ENCODE data around the gene ALLC.
"Not testable (repeated sequence)": the region's sequence is repeated elsewhere in the genome, so short reads cannot be mapped to it uniquely, and the experiment has no call there.

The ALLC gene

DNA sequence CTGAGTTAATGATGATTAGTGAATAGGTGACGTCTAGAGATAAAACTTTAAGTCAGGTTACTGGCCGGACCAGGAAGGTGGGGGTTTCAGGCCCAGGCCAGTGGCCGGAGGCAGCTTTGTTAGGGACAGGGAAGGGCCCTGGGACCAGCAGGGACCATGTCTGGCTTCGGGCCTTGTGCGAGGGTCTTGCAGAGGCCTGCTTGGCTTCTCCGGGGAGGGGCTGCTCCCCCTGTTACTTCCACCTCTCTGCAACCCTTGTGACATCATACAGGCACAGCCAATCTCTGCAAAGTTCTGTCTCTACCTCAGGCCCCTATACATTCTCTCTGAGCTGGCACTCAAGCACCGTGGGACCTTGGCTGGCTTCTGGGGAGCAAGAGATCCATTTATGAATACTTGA lies at the start of gene ALLC:
Gene ALLC (plus strand): TSS at position 320 of the 400 bp plus-strand sequence. CDS start 12,958 bp downstream, outside the sequence.
- DNase-seq: no peak

DNA sequence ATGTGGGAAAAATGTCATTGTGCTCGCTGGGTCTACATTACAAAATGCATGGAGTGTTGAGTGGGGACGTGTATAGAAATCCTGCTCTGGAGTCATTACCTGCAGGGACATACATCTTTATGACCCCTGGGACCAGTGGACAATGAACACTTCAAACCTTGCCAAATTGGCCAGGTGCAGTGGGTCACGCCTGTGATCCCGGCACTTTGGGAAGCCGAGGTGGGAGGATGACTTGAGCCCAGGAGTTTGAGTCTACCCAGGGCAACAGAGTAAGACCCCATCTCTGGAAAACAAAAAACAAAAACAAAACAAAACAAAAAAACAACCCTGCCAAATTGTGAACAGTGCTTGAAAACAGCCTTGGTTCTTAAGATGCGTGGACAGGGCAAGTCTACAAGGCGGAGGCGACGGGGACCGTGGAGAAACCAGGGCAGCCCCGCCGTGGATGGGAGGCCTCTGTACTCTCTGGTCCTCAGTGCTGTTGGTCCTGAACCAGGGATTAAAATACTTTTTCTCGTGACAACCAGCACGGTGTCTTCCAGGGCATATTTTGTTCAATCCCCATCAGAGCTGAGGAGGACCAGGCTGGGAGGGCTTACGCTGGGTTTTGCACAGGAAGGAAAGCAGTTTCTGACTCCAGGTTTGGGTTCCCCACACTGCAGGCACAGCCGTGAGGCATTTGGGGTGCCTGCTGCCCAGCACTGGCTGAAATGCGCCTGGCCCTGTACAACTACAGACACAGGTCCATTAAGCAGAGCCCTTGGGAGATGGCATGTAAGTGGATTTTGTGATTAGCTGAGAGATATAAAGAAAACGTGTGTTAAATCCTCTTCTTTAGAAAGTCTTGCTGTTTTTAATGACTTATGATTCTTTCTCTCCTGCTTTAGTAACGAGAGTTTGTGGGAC lies 49.4 kb upstream of the ALLC start:
- DNase-seq: no peak

DNA sequence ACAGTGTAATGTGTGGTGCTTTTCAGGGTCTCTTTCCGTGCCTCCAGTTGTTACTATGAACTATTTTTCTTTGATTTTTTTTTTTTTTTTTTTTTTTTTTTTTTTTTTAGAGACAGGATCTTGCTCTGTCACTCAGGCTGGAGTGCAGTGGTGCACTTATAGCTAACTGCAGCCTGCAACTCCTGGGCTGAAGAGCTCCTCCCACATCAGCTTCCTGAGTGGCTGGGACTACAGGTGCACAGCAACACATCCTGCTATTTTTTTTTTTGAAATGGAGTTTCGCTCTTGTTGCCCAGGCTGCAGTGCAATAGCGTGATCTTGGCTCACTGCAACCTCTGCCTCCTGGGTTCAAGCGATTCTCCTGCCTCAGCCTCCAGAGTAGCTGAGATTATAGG lies 48.7 kb upstream of the ALLC start:
- not testable (repeated sequence) for DNase-seq

DNA sequence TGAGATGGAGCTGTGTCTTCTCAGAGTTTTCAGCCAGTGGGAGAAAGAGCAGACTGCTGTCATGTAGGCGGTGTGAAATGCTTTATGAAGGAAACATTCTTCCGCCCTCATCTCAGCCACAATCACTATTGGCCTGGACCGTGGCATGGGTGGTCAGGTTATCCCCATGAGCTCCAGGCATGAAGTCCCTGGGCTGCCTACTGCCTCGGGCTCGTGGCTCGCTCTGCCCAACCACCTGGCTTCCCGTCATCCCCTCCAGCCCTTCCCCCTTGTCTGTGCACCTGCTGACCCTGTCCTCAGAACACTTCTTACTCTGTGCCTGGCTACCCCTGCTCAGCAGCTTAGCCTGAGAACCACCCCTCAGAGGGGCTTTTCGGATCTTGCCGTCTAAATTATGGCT lies 47.6 kb upstream of the ALLC start:
- no peak for DNase-seq

DNA sequence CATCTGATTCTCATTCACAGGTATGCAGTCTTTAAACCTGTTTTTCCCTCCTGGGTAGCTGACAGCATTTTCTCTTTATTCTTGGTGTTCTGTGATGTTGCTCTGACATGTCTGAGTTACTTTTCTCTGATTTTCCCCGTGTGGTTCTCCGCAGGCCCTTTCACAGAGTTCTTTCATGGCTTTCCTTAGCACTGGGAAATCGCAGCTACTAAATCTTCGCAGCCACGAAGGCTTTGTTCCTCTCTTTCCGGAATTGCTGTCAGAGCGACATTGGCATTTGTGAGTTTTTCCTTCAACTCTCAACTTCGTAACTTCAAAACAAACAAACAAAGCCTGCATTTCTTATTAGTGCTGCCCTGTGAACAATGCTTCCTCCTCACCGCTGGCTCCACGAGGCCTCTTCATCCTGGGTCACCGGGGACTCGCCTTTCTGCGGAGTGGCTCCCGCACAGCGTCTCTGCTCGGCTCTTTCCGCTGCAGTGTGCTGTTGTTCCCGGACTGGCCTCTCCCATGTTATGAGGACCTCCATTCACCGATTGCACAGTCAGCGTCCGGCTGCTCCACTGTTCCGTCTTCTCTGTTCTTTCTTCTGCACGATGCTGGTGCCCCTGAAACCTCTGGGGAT lies 47.0 kb upstream of the ALLC start:
- DNase-seq: no peak

DNA sequence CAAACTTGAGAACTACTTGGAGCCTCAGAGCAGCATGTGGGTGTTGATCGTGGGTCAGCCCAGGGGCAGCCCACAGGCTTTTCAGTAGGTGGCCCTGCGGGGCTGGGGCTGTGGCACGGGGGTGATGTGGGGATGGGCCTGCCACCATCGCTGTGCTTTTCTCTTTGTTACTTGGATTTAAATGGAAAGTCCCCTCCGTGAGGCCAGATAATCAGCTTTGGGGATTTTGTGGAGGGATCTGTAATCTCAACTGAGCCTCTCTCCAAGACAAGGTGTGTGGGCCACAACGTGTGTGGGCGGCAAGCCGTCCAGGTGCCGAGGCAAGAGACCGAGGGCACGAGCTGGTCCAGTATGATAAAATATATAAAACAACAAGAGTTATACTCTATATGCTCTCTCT lies 46.4 kb upstream of the ALLC start:
- no peak for DNase-seq

DNA sequence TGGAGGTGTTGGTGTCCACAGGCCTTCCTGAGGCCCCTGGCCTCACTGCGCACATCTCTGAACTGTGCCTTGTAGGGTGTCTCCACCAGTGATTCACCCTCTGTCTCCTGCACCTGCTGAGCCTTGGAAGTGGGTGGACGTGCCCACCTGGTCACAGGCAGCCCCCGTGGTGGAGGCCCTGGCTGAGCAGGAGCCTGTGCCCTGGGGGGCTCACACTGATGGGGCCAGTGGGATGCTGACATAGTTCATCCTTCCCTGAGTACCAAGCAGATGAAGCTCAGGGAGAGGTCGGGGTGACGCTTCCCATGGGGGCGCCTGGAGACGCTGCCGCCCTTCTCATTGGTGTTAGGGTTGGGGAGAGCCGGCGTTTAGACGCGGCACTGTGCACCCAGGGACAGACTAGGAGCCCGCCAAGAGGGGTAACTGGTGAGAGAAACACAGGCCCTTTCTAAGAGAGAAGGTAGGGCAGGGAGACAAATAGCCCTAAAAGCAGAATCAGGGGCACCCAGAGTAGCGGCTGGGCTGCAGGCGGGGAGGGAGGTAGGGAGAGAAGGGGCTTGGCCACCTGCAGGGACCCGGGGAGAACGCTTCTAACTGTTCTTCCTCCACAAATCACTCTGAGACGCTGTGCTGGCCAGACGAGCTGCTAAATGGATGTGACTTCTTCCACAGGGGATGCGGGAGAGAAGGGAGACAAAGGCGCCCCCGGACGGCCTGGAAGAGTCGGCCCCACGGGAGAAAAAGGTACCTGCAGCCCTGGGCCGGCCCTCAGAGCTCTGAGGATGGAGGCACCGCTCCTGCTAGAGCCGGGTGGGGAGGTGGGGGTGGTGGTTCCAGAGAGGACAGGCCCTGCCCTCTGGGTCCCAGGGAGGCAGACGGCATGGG lies 45.1 kb upstream of the ALLC start:
- DNase-seq: no peak

DNA sequence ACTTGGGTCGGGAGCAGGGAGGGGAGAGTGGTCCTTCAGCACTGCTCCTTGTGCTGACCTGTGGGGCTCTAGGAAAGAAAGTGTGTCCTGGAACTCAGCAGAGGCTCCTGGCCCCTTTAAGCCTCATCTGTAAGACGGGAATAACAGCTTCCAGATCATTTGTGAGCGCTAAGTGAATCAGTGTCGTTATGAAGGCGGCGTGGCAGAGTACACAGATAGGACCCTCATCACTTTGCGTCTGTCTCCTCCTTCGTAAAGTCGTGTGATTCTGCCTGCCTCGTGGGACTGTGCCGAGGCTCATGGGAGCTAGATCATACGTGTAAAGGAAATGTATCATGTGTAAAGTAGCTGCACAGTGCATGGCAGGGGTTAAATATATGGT lies 44.5 kb upstream of the ALLC start:
- DNase-seq: no peak

DNA sequence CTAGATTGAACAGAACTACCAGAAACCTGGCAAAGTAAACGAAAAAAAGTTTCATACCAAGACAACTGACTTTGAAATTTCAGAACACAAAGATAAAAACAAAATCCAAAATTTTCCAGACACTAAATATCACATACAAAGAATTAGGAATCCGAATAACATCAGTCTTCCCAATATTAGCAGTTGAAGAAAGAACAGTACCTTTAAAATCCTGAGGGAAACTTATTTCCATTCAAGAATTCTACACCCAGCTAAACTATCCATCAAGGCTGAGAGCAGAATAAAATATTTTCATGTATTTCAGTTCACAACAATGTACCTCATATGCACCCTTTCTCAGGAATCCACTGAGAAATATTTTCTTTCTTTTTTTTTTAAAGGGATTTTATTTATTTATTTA lies 43.3 kb upstream of the ALLC start:
- DNase-seq: not testable (repeated sequence)

DNA sequence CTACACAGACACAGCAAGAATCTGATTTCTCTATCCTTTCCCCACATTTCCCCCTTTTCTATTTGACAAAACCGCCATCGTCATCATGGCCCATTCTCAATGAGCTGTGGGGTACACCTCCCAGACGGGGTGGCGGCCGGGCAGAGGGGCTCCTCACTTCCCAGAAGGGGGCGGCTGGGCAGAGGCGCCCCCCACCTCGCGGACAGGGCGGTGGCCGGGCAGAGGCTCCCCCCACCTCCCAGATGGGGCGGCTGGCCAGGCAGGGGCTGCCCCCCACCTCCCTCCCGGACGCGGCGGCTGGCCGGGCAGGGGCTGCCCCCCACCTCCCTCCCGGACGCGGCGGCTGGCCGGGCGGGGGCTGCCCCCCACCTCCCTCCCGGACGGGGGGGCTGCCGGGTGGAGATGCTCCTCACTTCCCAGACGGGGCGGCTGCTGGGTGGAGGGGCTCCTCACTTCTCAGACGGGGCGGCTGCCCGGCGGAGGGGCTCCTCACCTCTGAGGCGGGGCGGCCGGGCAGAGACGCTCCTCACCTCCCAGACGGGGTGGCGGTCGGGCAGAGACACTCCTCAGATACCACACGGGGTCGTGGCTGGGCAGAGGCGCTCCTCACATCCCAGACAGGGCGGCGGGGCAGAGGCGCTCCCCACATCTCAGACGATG lies 42.3 kb upstream of the ALLC start:
- DNase-seq: not testable (repeated sequence)

DNA sequence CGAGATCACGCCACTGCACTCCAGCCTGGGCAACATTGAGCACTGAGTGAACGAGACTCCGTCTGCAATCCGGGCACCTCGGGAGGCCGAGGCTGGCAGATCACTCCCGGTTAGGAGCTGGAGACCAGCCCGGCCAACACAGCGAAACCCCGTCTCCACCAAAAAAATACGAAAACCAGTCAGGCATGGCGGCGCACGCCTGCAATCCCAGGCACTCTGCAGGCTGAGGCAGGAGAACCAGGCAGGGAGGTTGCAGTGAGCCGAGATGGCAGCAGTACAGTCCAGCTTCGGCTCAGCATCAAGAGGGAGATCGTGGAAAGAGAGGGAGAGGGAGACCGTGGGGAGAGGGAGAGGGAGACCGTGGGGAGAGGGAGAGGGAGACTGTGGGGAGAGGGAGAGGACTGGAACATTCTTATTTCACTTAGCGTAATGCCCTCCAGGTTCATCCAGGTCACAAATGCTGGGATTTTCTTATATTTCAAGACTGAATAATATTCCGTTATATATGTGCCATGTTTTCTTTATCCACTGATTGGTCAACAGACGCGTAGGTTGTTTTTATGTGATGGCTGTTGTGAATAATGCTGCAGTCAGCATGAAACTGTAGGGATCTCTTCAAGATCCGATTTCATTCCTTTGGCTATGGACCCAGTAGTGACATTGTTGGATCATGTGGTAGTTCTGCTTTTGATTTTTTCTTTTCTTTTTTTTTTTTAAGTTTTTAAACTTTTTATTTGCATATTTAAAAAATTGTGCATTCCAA lies 41.4 kb upstream of the ALLC start:
- not testable (repeated sequence) for DNase-seq

DNA sequence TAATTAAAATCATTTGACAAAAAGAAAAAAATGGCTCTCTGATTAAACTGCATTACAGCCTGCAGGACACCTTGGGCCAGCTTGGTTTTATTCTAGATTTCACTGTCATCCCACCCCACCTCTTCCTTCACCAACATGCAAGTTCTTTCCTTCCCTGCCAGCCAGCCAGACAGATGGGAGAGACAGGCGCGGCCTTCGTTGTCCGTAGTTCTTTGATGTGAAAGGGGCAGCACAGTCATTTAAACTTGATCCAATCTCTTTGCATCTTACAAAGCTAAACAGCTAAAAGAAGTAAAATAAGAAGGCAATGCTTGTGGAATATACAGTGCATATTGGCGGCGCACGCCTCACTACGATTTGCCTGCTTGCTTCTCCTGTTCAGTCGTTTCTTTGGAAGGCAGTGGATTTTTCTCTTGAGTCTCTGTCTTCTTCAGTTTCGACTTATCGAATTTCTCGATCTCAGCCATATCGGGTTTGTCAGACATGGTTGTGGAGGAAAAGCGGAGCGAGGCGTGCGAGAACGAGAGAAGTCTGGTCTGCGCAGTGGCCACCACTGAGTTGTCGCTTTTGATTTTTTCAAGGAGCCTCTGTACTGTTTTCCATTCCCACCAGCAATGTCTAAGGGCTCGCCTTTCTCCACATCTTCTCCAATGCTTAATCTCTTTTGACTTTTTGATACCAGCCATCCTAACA lies 40.7 kb upstream of the ALLC start:
- no peak for DNase-seq

DNA sequence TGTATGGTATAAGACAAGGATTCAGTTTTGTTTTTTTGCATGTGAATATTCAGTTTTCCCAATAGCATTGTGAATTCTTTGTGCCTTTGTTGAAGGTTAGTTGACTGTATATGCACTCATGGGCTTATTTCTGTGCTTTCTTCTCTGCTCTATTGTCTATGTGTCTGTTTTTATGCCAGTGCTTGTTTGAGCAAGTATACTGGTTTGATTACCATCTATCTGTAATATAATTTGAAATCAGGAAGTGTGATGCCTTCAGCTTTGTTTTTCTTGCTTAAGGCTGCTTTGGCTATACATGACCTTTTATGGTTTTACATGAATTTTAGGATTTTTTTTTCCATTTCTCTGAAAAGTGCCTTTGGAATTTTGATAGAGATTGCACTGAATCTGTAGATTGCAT lies 39.6 kb upstream of the ALLC start:
- no peak for DNase-seq

DNA sequence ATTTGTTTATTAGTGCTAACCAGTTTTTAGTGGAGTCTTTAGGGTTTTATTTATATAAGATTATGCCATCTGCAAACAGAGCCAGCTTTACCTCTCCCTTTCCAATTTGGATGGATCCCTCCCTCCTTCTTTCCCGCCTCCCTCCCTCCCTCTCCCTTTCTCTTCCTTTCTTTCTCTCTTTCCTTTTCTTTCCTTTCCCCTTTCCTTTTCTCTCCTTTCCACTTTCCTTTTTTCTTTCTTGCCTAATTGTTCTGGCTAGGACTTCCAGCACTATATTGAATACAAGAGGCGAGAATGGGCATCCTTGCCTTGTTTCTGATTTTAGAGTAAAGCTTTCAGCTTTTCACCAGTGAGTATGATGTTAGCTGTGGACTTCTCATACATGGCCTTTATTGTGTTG lies 39.0 kb upstream of the ALLC start:
- no peak for DNase-seq

DNA sequence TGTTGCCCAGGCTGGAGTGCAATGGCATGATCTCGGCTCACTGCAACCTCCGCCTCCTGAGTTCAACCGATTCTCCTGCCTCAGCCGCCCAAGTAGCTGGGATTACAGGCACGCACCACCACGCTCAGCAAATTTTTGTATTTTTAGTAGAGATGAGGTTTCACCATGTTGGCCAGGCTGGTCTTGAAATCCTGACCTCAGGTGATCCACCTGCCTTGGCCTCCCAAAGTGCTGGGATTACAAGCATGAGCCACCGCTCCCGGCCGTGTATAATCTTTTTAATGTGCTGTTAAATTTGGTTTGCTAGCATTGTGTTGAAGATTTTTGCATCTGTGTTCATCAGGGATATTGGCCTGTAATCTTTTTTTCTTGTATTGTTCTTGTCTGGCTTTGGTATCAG lies 38.3 kb upstream of the ALLC start:
- DNase-seq: not testable (repeated sequence)

DNA sequence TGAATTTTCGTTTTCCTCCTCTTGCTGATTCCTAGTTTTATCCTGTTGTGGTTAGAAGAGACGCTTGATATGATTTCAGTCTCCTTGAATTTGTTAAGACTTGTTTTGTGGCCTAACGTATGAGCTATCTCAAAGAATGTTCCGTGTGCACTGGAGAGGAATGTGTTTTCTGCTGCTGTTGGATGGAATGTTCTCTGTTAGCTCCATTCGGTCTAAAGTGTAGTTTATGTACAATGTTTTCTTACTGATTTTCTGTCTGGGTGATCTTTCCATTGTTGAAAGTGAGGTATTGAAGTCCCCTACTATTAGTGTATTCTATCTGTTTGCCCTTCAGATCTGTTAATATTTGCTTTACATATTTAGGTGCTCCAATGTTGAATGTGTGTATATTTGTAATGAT lies 37.2 kb upstream of the ALLC start:
- DNase-seq: no peak

DNA sequence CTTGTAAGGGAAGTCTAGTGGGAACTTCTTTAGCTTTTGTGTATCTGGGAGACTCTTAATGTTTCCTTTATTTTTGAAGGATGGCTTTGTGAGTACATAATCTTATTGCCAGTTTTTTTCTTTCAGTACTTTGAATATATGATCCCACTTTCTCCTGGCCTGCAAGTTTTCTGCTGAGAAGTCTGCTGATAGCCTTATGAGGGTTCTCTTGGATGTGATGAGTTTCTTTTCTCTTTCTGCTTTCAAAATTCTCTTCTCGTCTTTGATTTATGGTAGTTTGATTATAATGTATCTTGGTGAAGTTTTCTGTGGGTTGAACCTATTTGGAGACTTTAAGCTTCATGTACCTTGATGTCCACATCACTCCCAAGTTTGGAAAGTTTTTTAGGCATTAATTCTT lies 35.0 kb upstream of the ALLC start:
- no peak for DNase-seq

DNA sequence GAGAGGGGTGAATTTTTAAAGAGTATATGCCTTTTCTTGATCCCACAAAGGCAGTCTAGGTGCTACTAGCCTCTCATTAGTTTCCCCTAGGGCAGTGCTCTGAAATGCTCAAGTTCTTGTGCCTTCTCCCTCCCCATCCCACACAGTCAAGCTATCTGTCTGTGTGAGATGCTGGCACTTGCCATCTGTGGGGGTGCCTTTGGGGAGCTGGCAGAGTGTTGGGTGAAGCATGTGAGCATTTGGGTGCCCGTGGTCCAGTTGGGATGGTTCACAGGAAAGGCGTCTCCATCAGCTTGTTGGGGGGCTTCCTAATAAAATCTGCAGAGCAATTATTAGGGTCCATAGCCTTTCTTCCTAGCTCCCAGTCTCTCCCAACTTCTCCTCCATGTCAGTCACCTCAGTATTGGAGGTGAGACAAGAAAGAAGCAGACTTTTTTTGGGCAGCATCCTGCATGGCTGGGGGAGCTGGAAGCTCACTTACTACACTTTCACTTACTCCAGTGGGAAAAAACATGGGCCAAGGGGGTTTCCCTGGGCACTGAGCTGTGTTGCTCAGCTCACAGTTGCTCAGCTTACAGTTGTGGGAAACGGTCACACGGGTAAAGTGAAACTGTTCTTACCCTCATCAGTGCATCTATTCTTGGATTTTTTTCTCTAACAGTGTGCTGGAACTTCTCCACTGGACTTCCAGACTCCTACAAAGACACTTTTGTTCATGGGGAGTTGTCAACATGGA lies 33.8 kb upstream of the ALLC start:
- DNase-seq: no peak

DNA sequence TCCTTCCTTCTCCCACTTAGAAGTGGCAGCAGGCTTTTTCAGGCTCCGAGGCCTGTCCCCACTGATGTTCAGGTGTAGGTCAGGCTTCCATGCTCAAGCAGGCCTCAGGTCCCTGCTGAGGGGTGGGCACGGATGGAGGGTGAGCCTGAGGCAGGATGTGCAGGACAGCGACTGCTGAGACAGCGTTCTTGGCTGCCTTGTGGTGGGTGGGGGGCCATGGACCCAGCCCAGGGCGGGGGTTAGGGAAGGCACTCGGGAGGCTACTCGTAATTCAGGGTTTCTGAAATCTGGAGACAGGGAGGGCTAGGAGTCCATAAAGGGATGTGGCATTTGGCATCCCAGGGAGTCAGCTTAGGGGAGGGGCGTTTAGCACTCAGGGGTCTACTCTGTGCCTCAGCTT lies 32.8 kb upstream of the ALLC start:
- no peak for DNase-seq

DNA sequence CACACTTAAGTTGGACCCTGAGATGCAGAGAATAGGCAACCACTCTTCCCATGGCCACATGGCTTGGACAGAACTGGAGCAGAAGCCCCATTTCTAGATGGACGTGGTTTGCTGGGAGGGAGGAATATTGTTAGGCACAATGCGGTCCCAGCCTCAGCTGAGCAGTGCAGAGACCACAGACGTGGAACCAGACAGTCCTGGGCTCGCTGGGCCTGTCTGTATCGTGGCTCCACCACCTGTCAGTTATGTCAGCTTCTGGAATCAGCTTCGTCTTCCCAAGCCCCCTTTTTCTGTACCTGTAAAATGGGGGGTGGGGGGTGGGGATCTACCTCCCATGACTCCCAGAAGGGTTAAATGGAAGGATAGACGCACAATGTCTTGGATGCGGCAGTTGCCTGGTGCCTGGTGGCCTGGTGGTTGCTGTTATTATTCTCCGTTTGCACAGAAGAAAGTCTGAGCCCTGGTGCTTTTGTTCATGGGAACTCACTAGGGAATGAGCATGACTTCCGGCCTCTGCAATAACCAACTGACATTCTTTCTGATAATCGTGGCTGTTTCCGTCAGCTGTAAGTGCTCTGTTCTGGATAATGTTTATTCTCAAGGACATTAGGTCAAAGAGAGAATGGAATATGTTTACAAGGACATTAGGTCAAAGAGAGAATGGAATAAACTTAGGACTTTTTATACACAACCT lies 31.7 kb upstream of the ALLC start:
- DNase-seq: no peak
